GM23338 (cell line): ENCODE data around the gene C3orf80. TPM values are rescaled to one million over a fixed set of nuclear protein-coding genes. Genes with fewer than 3 reads are reported as not detected.
A peak's percentile ranks its signal among the peaks of the same experiment; 100 is the strongest.

Experiments used
- ATAC-seq: fragments of 200-7000 bp; cut with Tn5 transposase; 3 replicates; pipeline ENCODE4 v1.9.1; 2020
- DNase-seq: peaks from one replicate; pipeline ENCODE4 v3.0.0-alpha.2; 2015; ENCODE audit warnings: low spot score
- H2AFZ ChIP-seq: fragments of 200-600 bp; sonication (generic); 2 replicates; pipeline ENCODE4 v1.8.0; 2016; ENCODE audit warnings: antibody characterized with exemption, mild to moderate bottlenecking, moderate library complexity
- H3F3A ChIP-seq: fragments of 200-600 bp; sonication (generic); replicated peaks from 2 replicates; pipeline ENCODE4 v1.8.0; 2017; ENCODE audit warnings: antibody characterized with exemption, mixed run types, low read depth
- H3K27ac ChIP-seq: fragments of 200-600 bp; sonication (generic); 2 replicates; pipeline ENCODE4 v1.6.1; 2016; ENCODE audit warnings: low read depth
- H3K27me3 ChIP-seq: fragments of 200-600 bp; sonication (generic); 2 replicates; pipeline ENCODE4 v1.8.0; 2016; ENCODE audit warnings: mild to moderate bottlenecking, mixed run types, moderate library complexity; ENCODE audit not compliant: insufficient read depth
- H3K36me3 ChIP-seq: fragments of 200-600 bp; sonication (generic); 2 replicates; pipeline ENCODE4 v1.8.0; 2016; ENCODE audit warnings: mild to moderate bottlenecking; ENCODE audit not compliant: insufficient read depth
- H3K4me1 ChIP-seq: fragments of 200-600 bp; sonication (generic); 2 replicates; pipeline ENCODE4 v1.8.0; 2016; ENCODE audit warnings: mild to moderate bottlenecking, moderate library complexity; ENCODE audit not compliant: insufficient read depth
- H3K4me2 ChIP-seq: fragments of 200-600 bp; sonication (generic); 2 replicates; pipeline ENCODE4 v1.7.1; 2017; ENCODE audit warnings: mixed run types
- H3K4me3 ChIP-seq: fragments of 200-600 bp; sonication (generic); 2 replicates; pipeline ENCODE4 v1.6.1; 2016; ENCODE audit warnings: mixed run types
- H3K79me2 ChIP-seq: fragments of 200-600 bp; sonication (generic); replicated peaks from 2 replicates; pipeline ENCODE4 v1.8.0; 2017; ENCODE audit warnings: mild to moderate bottlenecking; ENCODE audit not compliant: insufficient read depth
- H3K9me2 ChIP-seq: fragments of 200-600 bp; sonication (generic); 2 replicates; pipeline ENCODE4 v1.8.0; 2017; ENCODE audit not compliant: insufficient read depth
- H4K20me1 ChIP-seq: fragments of 200-600 bp; sonication (generic); replicated peaks from 2 replicates; pipeline ENCODE4 v1.8.0; 2017; ENCODE audit warnings: mild to moderate bottlenecking; ENCODE audit not compliant: insufficient read depth
- H3K27ac Mint-ChIP-seq: 2 replicates; pipeline ENCODE4 v1.8.0; 2020; ENCODE audit warnings: inconsistent platforms, mild to moderate bottlenecking, moderate library complexity, mixed read lengths
- H3K27me3 Mint-ChIP-seq: 3 replicates; pipeline ENCODE4 v1.8.0; 2022; ENCODE audit warnings: low read depth, mild to moderate bottlenecking, moderate library complexity, mixed read lengths, inconsistent platforms; ENCODE audit not compliant: insufficient read depth, poor library complexity
- H3K36me3 Mint-ChIP-seq: 3 replicates; pipeline ENCODE4 v1.8.0; 2021; ENCODE audit warnings: low read depth, mild to moderate bottlenecking, inconsistent platforms, moderate library complexity, mixed read lengths
- H3K4me1 Mint-ChIP-seq: 3 replicates; pipeline ENCODE4 v1.8.0; 2020; ENCODE audit warnings: mild to moderate bottlenecking, inconsistent platforms, mixed read lengths
- H3K4me3 Mint-ChIP-seq: 3 replicates; pipeline ENCODE4 v1.8.0; 2021; ENCODE audit warnings: moderate library complexity, mild to moderate bottlenecking, inconsistent platforms, mixed read lengths
- H3K9me3 Mint-ChIP-seq: 3 replicates; pipeline ENCODE4 v1.8.0; 2020; ENCODE audit warnings: moderate library complexity, mild to moderate bottlenecking, inconsistent platforms, mixed read lengths
- CREB1 ChIP-seq: fragments of 250-450 bp; sonication (Bioruptor Pico); IDR thresholded peaks from 2 replicates; pipeline ENCODE4 v1.5.0; 2020; ENCODE audit warnings: low read depth, mild to moderate bottlenecking, moderate library complexity
- EZH2 ChIP-seq: fragments of 200-600 bp; sonication (generic); IDR thresholded peaks from one replicate; pipeline ENCODE4 v1.8.0; 2017; ENCODE audit warnings: antibody characterized with exemption, mild to moderate bottlenecking, low read depth; ENCODE audit not compliant: unreplicated experiment
- EZH2phosphoT487 ChIP-seq: fragments of 200-600 bp; sonication (generic); IDR thresholded peaks from one replicate; pipeline ENCODE4 v1.8.1; 2018; ENCODE audit warnings: antibody characterized with exemption; ENCODE audit not compliant: unreplicated experiment
- JUNB ChIP-seq: IDR thresholded peaks from one replicate; pipeline ENCODE4 v1.6.1; 2016; ENCODE audit warnings: antibody characterized with exemption; ENCODE audit not compliant: unreplicated experiment
- POLR2AphosphoS5 ChIP-seq: IDR thresholded peaks from 2 replicates; pipeline ENCODE4 v1.6.1; 2016; ENCODE audit warnings: antibody characterized with exemption, low read depth
- ZNF331 ChIP-seq: fragments of 250-450 bp; sonication (Bioruptor Pico); IDR thresholded peaks from 2 replicates; pipeline ENCODE4 v1.5.0; 2020; ENCODE audit warnings: low read depth, mild to moderate bottlenecking, moderate library complexity
- polyA plus RNA-seq: library from polyadenylated mRNA; unstranded; fragments of >200 nt; fragmentation: Nextera tagmentation; extraction: Ambion mirVana; gene quantifications from 2 replicates; pipeline ENCODE4 v1.2.1, GENCODE V29; 2016
- total RNA-seq: library from RNA; depleted of rRNA; stranded (reverse); fragments of >200 nt; shearing (Covaris generic); gene quantifications from 2 replicates; pipeline ENCODE4 v1.2.3, GENCODE V29; 2014
- TF ChIP-seq, protein P1 (sequence below): fragments of 250-450 bp; sonication (Bioruptor Pico); IDR thresholded peaks from 2 replicates; pipeline ENCODE4 v1.5.0; 2020; ENCODE audit warnings: mild to moderate bottlenecking, moderate library complexity
- TF ChIP-seq, protein P2 (sequence below), 2 experiments: fragments of 200-600 bp in 1 of 2; sonication (generic) in 1 of 2; conservative IDR thresholded peaks; 2 replicates each; pipeline versions ENCODE4 v1.5.1 to v1.6.1; 2016 to 2017; ENCODE audit warnings: antibody characterized with exemption in 2 of 2, low read depth in 2 of 2, mild to moderate bottlenecking in 2 of 2, moderate library complexity in 1 of 2
- TF ChIP-seq, protein P3 (sequence below): IDR thresholded peaks from 2 replicates; pipeline ENCODE4 v1.6.1; 2016; ENCODE audit warnings: antibody characterized with exemption

Gene C3orf80
- total and polyA plus RNA-seq, 2 experiments from 2014 or later, result 0.57 to 3.0 TPM

DNA sequence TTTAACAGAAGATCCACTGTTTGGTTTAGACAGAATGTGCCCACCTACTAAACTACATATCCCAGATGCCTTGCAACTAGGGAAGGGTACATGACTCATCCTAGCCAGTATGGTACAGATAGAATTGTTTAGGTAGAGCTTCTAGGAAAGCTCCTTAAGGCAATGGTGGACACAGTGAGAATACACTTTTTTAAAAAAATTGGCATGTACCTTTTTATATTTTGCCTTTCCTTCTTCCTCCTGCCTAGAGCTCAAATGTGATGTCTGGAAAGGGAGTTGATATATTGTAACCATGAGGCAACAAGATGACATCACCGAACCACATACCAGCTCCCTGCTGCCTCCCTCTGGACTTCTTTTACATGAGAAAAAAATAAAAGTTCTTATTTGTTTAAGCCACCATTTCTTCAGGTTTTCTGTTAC is 14.4 kb upstream of the C3orf80 start:
- H3K4me1 Mint-ChIP-seq, result no peaks in the 10 kb centered on the region
- no peaks in the 10 kb centered on the region; the same call in 2 of the 3 replicates for H3K9me3 Mint-ChIP-seq
- no peak overlapping the region for H3K4me2 ChIP-seq
- no peak overlapping the region for H3K27ac Mint-ChIP-seq
- no peaks in the 10 kb centered on the region for H3K79me2 ChIP-seq
- DNase-seq (peak; percentile 55), ATAC-seq (peak; percentile 62)
- H3K36me3 ChIP-seq, result no peaks in the 10 kb centered on the region
- H2AFZ ChIP-seq, result peak overlapping the region; percentile 23; the same call in 1 of the 2 replicates
- H3K27me3 ChIP-seq, result no peaks in the 10 kb centered on the region
- H3K9me2 ChIP-seq, result no peaks in the 10 kb centered on the region
- no peaks in the 10 kb centered on the region for H3K36me3 Mint-ChIP-seq
- no peak overlapping the region for H3K4me3 ChIP-seq
- H4K20me1 ChIP-seq, result no peaks in the 10 kb centered on the region
- no peaks in the 10 kb centered on the region for H3K4me1 ChIP-seq
- H3F3A ChIP-seq, result no peaks in the 10 kb centered on the region
- TF ChIP-seq, protein P1, sequence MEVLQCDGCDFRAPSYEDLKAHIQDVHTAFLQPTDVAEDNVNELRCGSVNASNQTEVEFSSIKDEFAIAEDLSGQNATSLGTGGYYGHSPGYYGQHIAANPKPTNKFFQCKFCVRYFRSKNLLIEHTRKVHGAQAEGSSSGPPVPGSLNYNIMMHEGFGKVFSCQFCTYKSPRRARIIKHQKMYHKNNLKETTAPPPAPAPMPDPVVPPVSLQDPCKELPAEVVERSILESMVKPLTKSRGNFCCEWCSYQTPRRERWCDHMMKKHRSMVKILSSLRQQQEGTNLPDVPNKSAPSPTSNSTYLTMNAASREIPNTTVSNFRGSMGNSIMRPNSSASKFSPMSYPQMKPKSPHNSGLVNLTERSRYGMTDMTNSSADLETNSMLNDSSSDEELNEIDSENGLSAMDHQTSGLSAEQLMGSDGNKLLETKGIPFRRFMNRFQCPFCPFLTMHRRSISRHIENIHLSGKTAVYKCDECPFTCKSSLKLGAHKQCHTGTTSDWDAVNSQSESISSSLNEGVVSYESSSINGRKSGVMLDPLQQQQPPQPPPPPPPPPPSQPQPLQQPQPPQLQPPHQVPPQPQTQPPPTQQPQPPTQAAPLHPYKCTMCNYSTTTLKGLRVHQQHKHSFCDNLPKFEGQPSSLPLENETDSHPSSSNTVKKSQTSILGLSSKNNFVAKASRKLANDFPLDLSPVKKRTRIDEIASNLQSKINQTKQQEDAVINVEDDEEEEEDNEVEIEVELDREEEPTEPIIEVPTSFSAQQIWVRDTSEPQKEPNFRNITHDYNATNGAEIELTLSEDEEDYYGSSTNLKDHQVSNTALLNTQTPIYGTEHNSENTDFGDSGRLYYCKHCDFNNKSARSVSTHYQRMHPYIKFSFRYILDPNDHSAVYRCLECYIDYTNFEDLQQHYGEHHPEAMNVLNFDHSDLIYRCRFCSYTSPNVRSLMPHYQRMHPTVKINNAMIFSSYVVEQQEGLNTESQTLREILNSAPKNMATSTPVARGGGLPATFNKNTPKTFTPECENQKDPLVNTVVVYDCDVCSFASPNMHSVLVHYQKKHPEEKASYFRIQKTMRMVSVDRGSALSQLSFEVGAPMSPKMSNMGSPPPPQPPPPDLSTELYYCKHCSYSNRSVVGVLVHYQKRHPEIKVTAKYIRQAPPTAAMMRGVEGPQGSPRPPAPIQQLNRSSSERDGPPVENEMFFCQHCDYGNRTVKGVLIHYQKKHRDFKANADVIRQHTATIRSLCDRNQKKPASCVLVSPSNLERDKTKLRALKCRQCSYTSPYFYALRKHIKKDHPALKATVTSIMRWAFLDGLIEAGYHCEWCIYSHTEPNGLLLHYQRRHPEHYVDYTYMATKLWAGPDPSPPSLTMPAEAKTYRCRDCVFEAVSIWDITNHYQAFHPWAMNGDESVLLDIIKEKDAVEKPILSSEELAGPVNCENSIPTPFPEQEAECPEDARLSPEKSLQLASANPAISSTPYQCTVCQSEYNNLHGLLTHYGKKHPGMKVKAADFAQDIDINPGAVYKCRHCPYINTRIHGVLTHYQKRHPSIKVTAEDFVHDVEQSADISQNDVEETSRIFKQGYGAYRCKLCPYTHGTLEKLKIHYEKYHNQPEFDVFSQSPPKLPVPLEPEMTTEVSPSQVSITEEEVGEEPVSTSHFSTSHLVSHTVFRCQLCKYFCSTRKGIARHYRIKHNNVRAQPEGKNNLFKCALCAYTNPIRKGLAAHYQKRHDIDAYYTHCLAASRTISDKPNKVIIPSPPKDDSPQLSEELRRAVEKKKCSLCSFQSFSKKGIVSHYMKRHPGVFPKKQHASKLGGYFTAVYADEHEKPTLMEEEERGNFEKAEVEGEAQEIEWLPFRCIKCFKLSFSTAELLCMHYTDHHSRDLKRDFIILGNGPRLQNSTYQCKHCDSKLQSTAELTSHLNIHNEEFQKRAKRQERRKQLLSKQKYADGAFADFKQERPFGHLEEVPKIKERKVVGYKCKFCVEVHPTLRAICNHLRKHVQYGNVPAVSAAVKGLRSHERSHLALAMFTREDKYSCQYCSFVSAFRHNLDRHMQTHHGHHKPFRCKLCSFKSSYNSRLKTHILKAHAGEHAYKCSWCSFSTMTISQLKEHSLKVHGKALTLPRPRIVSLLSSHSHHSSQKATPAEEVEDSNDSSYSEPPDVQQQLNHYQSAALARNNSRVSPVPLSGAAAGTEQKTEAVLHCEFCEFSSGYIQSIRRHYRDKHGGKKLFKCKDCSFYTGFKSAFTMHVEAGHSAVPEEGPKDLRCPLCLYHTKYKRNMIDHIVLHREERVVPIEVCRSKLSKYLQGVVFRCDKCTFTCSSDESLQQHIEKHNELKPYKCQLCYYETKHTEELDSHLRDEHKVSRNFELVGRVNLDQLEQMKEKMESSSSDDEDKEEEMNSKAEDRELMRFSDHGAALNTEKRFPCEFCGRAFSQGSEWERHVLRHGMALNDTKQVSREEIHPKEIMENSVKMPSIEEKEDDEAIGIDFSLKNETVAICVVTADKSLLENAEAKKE (CRISPR knock-in tag), result no peak
- TF ChIP-seq, protein P2, sequence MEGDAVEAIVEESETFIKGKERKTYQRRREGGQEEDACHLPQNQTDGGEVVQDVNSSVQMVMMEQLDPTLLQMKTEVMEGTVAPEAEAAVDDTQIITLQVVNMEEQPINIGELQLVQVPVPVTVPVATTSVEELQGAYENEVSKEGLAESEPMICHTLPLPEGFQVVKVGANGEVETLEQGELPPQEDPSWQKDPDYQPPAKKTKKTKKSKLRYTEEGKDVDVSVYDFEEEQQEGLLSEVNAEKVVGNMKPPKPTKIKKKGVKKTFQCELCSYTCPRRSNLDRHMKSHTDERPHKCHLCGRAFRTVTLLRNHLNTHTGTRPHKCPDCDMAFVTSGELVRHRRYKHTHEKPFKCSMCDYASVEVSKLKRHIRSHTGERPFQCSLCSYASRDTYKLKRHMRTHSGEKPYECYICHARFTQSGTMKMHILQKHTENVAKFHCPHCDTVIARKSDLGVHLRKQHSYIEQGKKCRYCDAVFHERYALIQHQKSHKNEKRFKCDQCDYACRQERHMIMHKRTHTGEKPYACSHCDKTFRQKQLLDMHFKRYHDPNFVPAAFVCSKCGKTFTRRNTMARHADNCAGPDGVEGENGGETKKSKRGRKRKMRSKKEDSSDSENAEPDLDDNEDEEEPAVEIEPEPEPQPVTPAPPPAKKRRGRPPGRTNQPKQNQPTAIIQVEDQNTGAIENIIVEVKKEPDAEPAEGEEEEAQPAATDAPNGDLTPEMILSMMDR (conservative IDR thresholded peaks at IDR 0.05; ENCODE audit: low read depth in 2 of 2), result peak; percentile 44 to 46
- TF ChIP-seq EZH2phosphoT487, result no peak
- no peak for TF ChIP-seq POLR2AphosphoS5
- TF ChIP-seq CREB1 (CRISPR knock-in tag), result peak; percentile 82
- TF ChIP-seq EZH2, result no peak
- TF ChIP-seq ZNF331 (CRISPR knock-in tag), result no peak
- no peak for TF ChIP-seq JUNB
- TF ChIP-seq, protein P3, sequence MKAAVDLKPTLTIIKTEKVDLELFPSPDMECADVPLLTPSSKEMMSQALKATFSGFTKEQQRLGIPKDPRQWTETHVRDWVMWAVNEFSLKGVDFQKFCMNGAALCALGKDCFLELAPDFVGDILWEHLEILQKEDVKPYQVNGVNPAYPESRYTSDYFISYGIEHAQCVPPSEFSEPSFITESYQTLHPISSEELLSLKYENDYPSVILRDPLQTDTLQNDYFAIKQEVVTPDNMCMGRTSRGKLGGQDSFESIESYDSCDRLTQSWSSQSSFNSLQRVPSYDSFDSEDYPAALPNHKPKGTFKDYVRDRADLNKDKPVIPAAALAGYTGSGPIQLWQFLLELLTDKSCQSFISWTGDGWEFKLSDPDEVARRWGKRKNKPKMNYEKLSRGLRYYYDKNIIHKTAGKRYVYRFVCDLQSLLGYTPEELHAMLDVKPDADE, result no peak
- H3K27ac ChIP-seq, result no peak overlapping the region
- H3K4me3 Mint-ChIP-seq, result no peak overlapping the region
- no peaks in the 10 kb centered on the region for H3K27me3 Mint-ChIP-seq
